Smooth muscle cell (in vitro differentiated cells): ENCODE results near the gene CDSN. TPM values are rescaled to one million over a fixed set of nuclear protein-coding genes. Genes with fewer than 3 reads are reported as not detected.

Experiments used
- DNase-seq: peaks from one replicate; lab custom pipeline; 2025; ENCODE audit not compliant: unreplicated experiment; lab: John Stamatoyannopoulos, UW
- H2AFZ ChIP-seq: fragments of 200-600 bp; sonication (generic); 2 replicates; pipeline ENCODE4 v1.6.0; 2016; ENCODE audit warnings: antibody characterized with exemption, low read depth, mild to moderate bottlenecking
- H3F3A ChIP-seq: fragments of 200-600 bp; sonication (generic); 2 replicates; pipeline ENCODE4 v1.6.0; 2017; ENCODE audit warnings: antibody characterized with exemption, low read depth
- H3K27ac ChIP-seq: fragments of 200-600 bp; sonication (generic); 2 replicates; pipeline ENCODE4 v1.5.1; 2016; ENCODE audit warnings: low read depth, mild to moderate bottlenecking
- H3K27me3 ChIP-seq: fragments of 200-600 bp; sonication (generic); 2 replicates; pipeline ENCODE4 v1.6.1; 2016; ENCODE audit warnings: low read depth, mild to moderate bottlenecking
- H3K36me3 ChIP-seq: fragments of 200-600 bp; sonication (generic); 2 replicates; pipeline ENCODE4 v1.5.1; 2016; ENCODE audit warnings: low read depth
- H3K4me1 ChIP-seq: fragments of 200-600 bp; sonication (generic); 2 replicates; pipeline ENCODE4 v1.5.1; 2016; ENCODE audit warnings: low read depth
- H3K4me2 ChIP-seq: fragments of 200-600 bp; sonication (generic); 2 replicates; pipeline ENCODE4 v1.6.0; 2016; ENCODE audit warnings: mild to moderate bottlenecking
- H3K4me3 ChIP-seq: fragments of 200-600 bp; sonication (generic); 2 replicates; pipeline ENCODE4 v1.5.1; 2016; ENCODE audit warnings: mild to moderate bottlenecking
- H3K79me2 ChIP-seq: fragments of 200-600 bp; sonication (generic); 2 replicates; pipeline ENCODE4 v1.6.0; 2016; ENCODE audit warnings: low read depth, mild to moderate bottlenecking
- H3K9ac ChIP-seq: fragments of 200-600 bp; sonication (generic); 2 replicates; pipeline ENCODE4 v1.6.0; 2016; ENCODE audit warnings: low read depth
- H3K9me3 ChIP-seq: fragments of 200-600 bp; sonication (generic); replicated peaks from 2 replicates; pipeline ENCODE4 v1.5.1; 2016; ENCODE audit warnings: low read depth
- H4K20me1 ChIP-seq: fragments of 200-600 bp; sonication (generic); 2 replicates; pipeline ENCODE4 v1.6.0; 2016; ENCODE audit warnings: low read depth
- CTCF ChIP-seq: fragments of 200-600 bp; sonication (generic); IDR thresholded peaks from 2 replicates; pipeline ENCODE4 v1.5.1; 2017; ENCODE audit warnings: borderline replicate concordance, mild to moderate bottlenecking, antibody characterized with exemption; ENCODE audit not compliant: insufficient read depth, poor library complexity, severe bottlenecking
- WGBS: methylation state at CpG from one replicate; pipeline ENCODE4 v1.1.7; 2016; ENCODE audit warnings: low lambda C conversion rate; 5-methylcytosine and 5-hydroxymethylcytosine counted together
- polyA plus RNA-seq: library from polyadenylated mRNA; unstranded; fragments of >200 nt; fragmentation: Nextera tagmentation; extraction: Ambion mirVana; gene quantifications from 2 replicates; pipeline ENCODE4 v1.2.1, GENCODE V29; 2016
- total RNA-seq: library from RNA; depleted of rRNA; stranded (reverse); fragments of >200 nt; gene quantifications from 2 replicates; pipeline ENCODE4 v1.2.3, GENCODE V29; 2014

Gene CDSN
- total and polyA plus RNA-seq, 2 experiments from 2014 or later: 1.2 to 11.6 TPM

GRCh38 chr6:31140643-31141042, 20.4 kb upstream of the CDSN start:
- H3K27ac ChIP-seq: no peak overlapping the region
- no peak for TF ChIP-seq CTCF
- H3K4me3 ChIP-seq: no peak overlapping the region
- 88% methylated on average over 15 of the region's 15 CpGs for WGBS
- H3K27me3 ChIP-seq: no peaks in the 10 kb centered on the region
- no peaks in the 10 kb centered on the region for H4K20me1 ChIP-seq
- no peak overlapping the region for H3K4me2 ChIP-seq
- no peak overlapping the region for H3K9ac ChIP-seq
- no peak for DNase-seq
- H3F3A ChIP-seq: no peaks in the 10 kb centered on the region
- H3K9me3 ChIP-seq: no peaks in the 10 kb centered on the region
- peaks cover 8% of the 10 kb centered on the region for H3K4me1 ChIP-seq
- H2AFZ ChIP-seq: no peak overlapping the region
- no peaks in the 10 kb centered on the region for H3K36me3 ChIP-seq
- H3K79me2 ChIP-seq: no peaks in the 10 kb centered on the region

GRCh38 chr6:31139599-31139998, 19.4 kb upstream of the CDSN start:
- 16% methylated on average over 4 of the region's 4 CpGs for WGBS

GRCh38 chr6:31138982-31139381, 18.7 kb upstream of the CDSN start, which contains the start of gene PSORS1C2:
Gene PSORS1C2 (minus strand): TSS chr6:31139066. CDS start chr6:31139026, 40 bp downstream.
- no peaks in the 10 kb centered on the region for H3K79me2 ChIP-seq
- 68% methylated on average over 4 of the region's 4 CpGs for WGBS
- H3K27me3 ChIP-seq: no peaks in the 10 kb centered on the region
- no peaks in the 10 kb centered on the region for H3K9me3 ChIP-seq
- no peak within 1 kb of the TSS for H3K4me3 ChIP-seq
- peak within 1 kb of the TSS; percentile 82 for H3K4me2 ChIP-seq
- TF ChIP-seq CTCF: no peak
- no peaks in the 10 kb centered on the region for H3K36me3 ChIP-seq
- peaks cover 8% of the 10 kb centered on the region for H3K4me1 ChIP-seq
- H3K27ac ChIP-seq: no peak within 1 kb of the TSS
- no peak for DNase-seq
- no peak within 1 kb of the TSS for H2AFZ ChIP-seq
- no peak within 1 kb of the TSS for H3K9ac ChIP-seq
- no peaks in the 10 kb centered on the region for H3F3A ChIP-seq
- no peaks in the 10 kb centered on the region for H4K20me1 ChIP-seq

More at GRCh38 chr6:31139599-31139998, 19.4 kb upstream of the CDSN start:
- H3K4me2 ChIP-seq: no peak overlapping the region
- peaks cover 8% of the 10 kb centered on the region for H3K4me1 ChIP-seq
- H4K20me1 ChIP-seq: no peaks in the 10 kb centered on the region
- no peak overlapping the region for H3K9ac ChIP-seq
- TF ChIP-seq CTCF: no peak
- H3K36me3 ChIP-seq: no peaks in the 10 kb centered on the region
- no peaks in the 10 kb centered on the region for H3K27me3 ChIP-seq
- H3K27ac ChIP-seq: no peak overlapping the region
- H3K9me3 ChIP-seq: no peaks in the 10 kb centered on the region
- DNase-seq: no peak
- no peak overlapping the region for H2AFZ ChIP-seq
- no peaks in the 10 kb centered on the region for H3K79me2 ChIP-seq
- H3K4me3 ChIP-seq: no peak overlapping the region
- H3F3A ChIP-seq: no peaks in the 10 kb centered on the region

- WGBS: 96% methylated on average over 10 of the region's 10 CpGs
- H3K27me3 ChIP-seq: no peaks in the 10 kb centered on the region
- no peak overlapping the region for H3K4me3 ChIP-seq
- no peak overlapping the region for H3K27ac ChIP-seq
- no peaks in the 10 kb centered on the region for H3K4me1 ChIP-seq
- H3F3A ChIP-seq: no peaks in the 10 kb centered on the region
- no peaks in the 10 kb centered on the region for H4K20me1 ChIP-seq
- no peak for TF ChIP-seq CTCF
- H3K79me2 ChIP-seq: no peaks in the 10 kb centered on the region
- no peak for DNase-seq
- H3K4me2 ChIP-seq: no peak overlapping the region
- no peak overlapping the region for H2AFZ ChIP-seq
- H3K9me3 ChIP-seq: no peaks in the 10 kb centered on the region
- no peak overlapping the region for H3K9ac ChIP-seq
- H3K36me3 ChIP-seq: no peaks in the 10 kb centered on the region
These were observed 15.5 kb upstream of the CDSN start for GRCh38 chr6:31135710-31136109.
